Measurements from ENCODE around the gene CPD.
"Not testable (repeated sequence)": the region's sequence is repeated elsewhere in the genome, so short reads cannot be mapped to it uniquely, and the experiment has no call there.

CPD gene

GRCh38 chr17:30389756-30390300, 11.1 kb downstream of the CPD start:
- no peak for DNase-seq

GRCh38 chr17:30391534-30391933, 12.8 kb downstream of the CPD start:
- DNase-seq, result no peak

GRCh38 chr17:30393491-30393890, 14.8 kb downstream of the CPD start:
- DNase-seq, result no peak

GRCh38 chr17:30393911-30394867, 15.5 kb downstream of the CPD start:
- no peak for DNase-seq

- DNase-seq, result no peak
Observed at GRCh38 chr17:30395398-30396022, 16.8 kb downstream of the CPD start.

- no peak for DNase-seq
Observed at GRCh38 chr17:30396129-30396528, 17.4 kb downstream of the CPD start.

- no peak for DNase-seq
Observed at GRCh38 chr17:30396612-30397011, 17.9 kb downstream of the CPD start.

- no peak for DNase-seq
Observed at GRCh38 chr17:30398328-30399041, 19.8 kb downstream of the CPD start.

- no peak for DNase-seq
Observed at GRCh38 chr17:30401097-30401496, 22.4 kb downstream of the CPD start.

GRCh38 chr17:30405161-30405560, 26.4 kb downstream of the CPD start:
- DNase-seq, result no peak

- not testable (repeated sequence) for DNase-seq
Observed at GRCh38 chr17:30410627-30411026, 31.9 kb downstream of the CPD start.

- not testable (repeated sequence) for DNase-seq
Observed at GRCh38 chr17:30412008-30412496, 33.3 kb downstream of the CPD start.

- no peak for DNase-seq
Observed at GRCh38 chr17:30413109-30413508, 34.4 kb downstream of the CPD start.

GRCh38 chr17:30414486-30414885, 35.8 kb downstream of the CPD start:
- no peak for DNase-seq

GRCh38 chr17:30415491-30415890, 36.8 kb downstream of the CPD start:
- DNase-seq, result no peak

GRCh38 chr17:30418070-30418469, 39.3 kb downstream of the CPD start:
- not testable (repeated sequence) for DNase-seq

GRCh38 chr17:30421592-30421991, 42.9 kb downstream of the CPD start:
- no peak for DNase-seq

- no peak for DNase-seq
Observed at GRCh38 chr17:30422171-30422570, 43.4 kb downstream of the CPD start.

- DNase-seq, result no peak
Observed at GRCh38 chr17:30424471-30424870, 45.7 kb downstream of the CPD start.

GRCh38 chr17:30426292-30426691, 47.6 kb downstream of the CPD start:
- no peak for DNase-seq

- no peak for DNase-seq
Observed at GRCh38 chr17:30427611-30428010, 48.9 kb downstream of the CPD start.

- no peak for DNase-seq
Observed at GRCh38 chr17:30429155-30429554, 50.4 kb downstream of the CPD start.

- DNase-seq, result no peak
Observed at GRCh38 chr17:30433514-30433913, 54.8 kb downstream of the CPD start.
